Measurements from ENCODE around the gene GOLGA8A.
"Not testable (repeated sequence)": the region's sequence is repeated elsewhere in the genome, so short reads cannot be mapped to it uniquely, and the experiment has no call there.

Gene GOLGA8A
- long read RNA-seq, donor 1, partial matches to known transcripts: 43 of 45 reads
- long read RNA-seq, donor 1, other reads (novel, unspliced or antisense): 0 of 45 reads
- long read RNA-seq, donor 2: 0 reads
- long read RNA-seq, donor 3, partial matches to known transcripts: 14 of 16 reads
- long read RNA-seq, donor 3, other reads (novel, unspliced or antisense): 0 of 16 reads
- long read RNA-seq, donor 4, partial matches to known transcripts: 45 of 46 reads
- long read RNA-seq, donor 4, other reads (novel, unspliced or antisense): 0 of 46 reads
- long read RNA-seq, donor 5, partial matches to known transcripts: 47 of 47 reads
- long read RNA-seq, donor 5, other reads (novel, unspliced or antisense): 0 of 47 reads
- long read RNA-seq, donor 6, partial matches to known transcripts: 7 of 7 reads
- long read RNA-seq, donor 6, other reads (novel, unspliced or antisense): 0 of 7 reads
- long read RNA-seq, donor 7: 0 reads
- long read RNA-seq, donor 8, partial matches to known transcripts: 19 of 19 reads
- long read RNA-seq, donor 8, other reads (novel, unspliced or antisense): 0 of 19 reads

- DNase-seq: peak; percentile 60
These were observed at the start of gene GOLGA8A for GRCh38 chr15:34437687-34438086. TSS of gene GOLGA8A (minus strand) at chr15:34437808. CDS start at chr15:34389691, 48,117 bp downstream.

GRCh38 chr15:34483644-34484043, 46.0 kb upstream of the GOLGA8A start:
- DNase-seq: no peak

- DNase-seq: no peak
These were observed 43.8 kb upstream of the GOLGA8A start for GRCh38 chr15:34481370-34481769.

- no peak for DNase-seq
These were observed 36.2 kb upstream of the GOLGA8A start for GRCh38 chr15:34473840-34474239.

GRCh38 chr15:34472947-34473346, 35.3 kb upstream of the GOLGA8A start:
- no peak for DNase-seq

- DNase-seq: no peak
These were observed 33.3 kb upstream of the GOLGA8A start for GRCh38 chr15:34470892-34471291.

GRCh38 chr15:34470091-34470490, 32.5 kb upstream of the GOLGA8A start:
- DNase-seq: no peak

GRCh38 chr15:34461730-34462129, 24.1 kb upstream of the GOLGA8A start:
- no peak for DNase-seq

GRCh38 chr15:34460451-34460850, 22.8 kb upstream of the GOLGA8A start:
- DNase-seq: no peak

- no peak for DNase-seq
These were observed 19.1 kb upstream of the GOLGA8A start for GRCh38 chr15:34456658-34457057.

GRCh38 chr15:34442891-34443290, 5.3 kb upstream of the GOLGA8A start:
- no peak for DNase-seq

GRCh38 chr15:34439878-34440277, 2.3 kb upstream of the GOLGA8A start:
- DNase-seq: no peak

- peak; percentile 79 for DNase-seq
These were observed 609 bp downstream of the GOLGA8A start for GRCh38 chr15:34436956-34437442.

- DNase-seq: no peak
These were observed 1.3 kb downstream of the GOLGA8A start for GRCh38 chr15:34436126-34436955.

GRCh38 chr15:34435658-34436057, 1.9 kb downstream of the GOLGA8A start:
- no peak for DNase-seq

GRCh38 chr15:34434627-34435305, 2.8 kb downstream of the GOLGA8A start:
- no peak for DNase-seq

GRCh38 chr15:34433956-34434626, 3.5 kb downstream of the GOLGA8A start:
- DNase-seq: not testable (repeated sequence)

- not testable (repeated sequence) for DNase-seq
These were observed 7.0 kb downstream of the GOLGA8A start for GRCh38 chr15:34430642-34431041.

- DNase-seq: not testable (repeated sequence)
These were observed 14.1 kb downstream of the GOLGA8A start for GRCh38 chr15:34423425-34424090.

- not testable (repeated sequence) for DNase-seq
These were observed 16.7 kb downstream of the GOLGA8A start for GRCh38 chr15:34420953-34421352.

GRCh38 chr15:34418435-34418834, 19.2 kb downstream of the GOLGA8A start:
- DNase-seq: not testable (repeated sequence)

Data from right kidney (tissue), 9 donors.